Skeletal muscle tissue (tissue), 4 donors: ENCODE data around the gene ALPK1. TPM values are rescaled to one million over a fixed set of nuclear protein-coding genes. Genes with fewer than 3 reads are reported as not detected.
"Not testable (repeated sequence)": the region's sequence is repeated elsewhere in the genome, so short reads cannot be mapped to it uniquely, and the experiment has no call there.

Source experiments
- H3K27ac ChIP-seq: one replicate; pipeline ENCODE4 v1.7.0; 2013; ENCODE audit warnings: mild to moderate bottlenecking, low read depth, low read length, inconsistent platforms
- H3K27me3 ChIP-seq, 3 donors: one replicate each; pipeline ENCODE4 v1.7.0; 2013; ENCODE audit warnings: low read length in 3 of 3; ENCODE audit not compliant: control insufficient read depth in 3 of 3, insufficient read depth in 3 of 3
- H3K36me3 ChIP-seq, 3 donors: one replicate each; pipeline ENCODE4 v1.7.0; 2013; ENCODE audit warnings: low read length in 3 of 3; ENCODE audit not compliant: control insufficient read depth in 3 of 3, insufficient read depth in 3 of 3
- H3K4me1 ChIP-seq, 3 donors: one replicate each; pipeline ENCODE4 v1.7.0; 2013; ENCODE audit warnings: low read length in 3 of 3, mild to moderate bottlenecking in 3 of 3; ENCODE audit not compliant: control insufficient read depth in 3 of 3, insufficient read depth in 3 of 3
- H3K4me3 ChIP-seq, 3 donors: one replicate each; pipeline ENCODE4 v1.7.0; 2013; ENCODE audit warnings: low read length in 3 of 3
- H3K9ac ChIP-seq, 3 donors: one replicate each; pipeline ENCODE4 v1.7.0; 2013; ENCODE audit warnings: low read length in 3 of 3, mild to moderate bottlenecking in 3 of 3, moderate library complexity in 2 of 3, low read depth in 1 of 3
- H3K9me3 ChIP-seq, 3 donors: one replicate each; pipeline ENCODE4 v1.7.0; 2013; ENCODE audit warnings: low read length in 3 of 3; ENCODE audit not compliant: control insufficient read depth in 3 of 3
- total RNA-seq: library from RNA; depleted of rRNA; stranded (reverse); fragments of >200 nt; gene quantifications from one replicate; pipeline ENCODE4 v1.2.3, GENCODE V29; 2014
- donor health status: Osteomylitis.

The ALPK1 gene
- total RNA-seq, 1 donor from 2014 or later: 9.4 TPM

DNA sequence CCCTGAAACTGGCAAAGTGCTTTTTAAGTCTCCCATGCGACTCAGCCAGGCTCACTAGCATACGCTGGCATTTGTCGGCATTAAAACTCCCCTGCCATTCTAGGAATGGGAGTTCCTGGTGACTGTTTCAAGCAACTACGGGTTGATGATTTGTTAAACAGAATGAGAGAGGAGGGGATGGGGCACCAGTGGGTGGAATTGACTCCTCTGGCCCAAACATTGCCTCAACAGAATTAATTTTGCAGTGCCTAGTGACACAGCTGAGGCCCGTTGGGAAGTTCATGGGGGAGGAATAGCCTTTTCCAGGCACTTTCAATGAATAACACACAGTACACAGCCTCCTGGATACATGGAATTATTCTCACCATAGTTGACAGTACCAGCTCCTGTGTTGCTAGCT, 188.8 kb downstream of the ALPK1 start:
- H3K9me3 ChIP-seq: peaks cover 0 to 4% (median 0%) of the 10 kb centered on the region in 3 donors
- H3K4me3 ChIP-seq: no peak overlapping the region
- no peaks in the 10 kb centered on the region for H3K4me1 ChIP-seq
- no peaks in the 10 kb centered on the region for H3K36me3 ChIP-seq
- H3K27ac ChIP-seq: no peak overlapping the region
- no peaks in the 10 kb centered on the region for H3K27me3 ChIP-seq
- H3K9ac ChIP-seq: no peak overlapping the region

DNA sequence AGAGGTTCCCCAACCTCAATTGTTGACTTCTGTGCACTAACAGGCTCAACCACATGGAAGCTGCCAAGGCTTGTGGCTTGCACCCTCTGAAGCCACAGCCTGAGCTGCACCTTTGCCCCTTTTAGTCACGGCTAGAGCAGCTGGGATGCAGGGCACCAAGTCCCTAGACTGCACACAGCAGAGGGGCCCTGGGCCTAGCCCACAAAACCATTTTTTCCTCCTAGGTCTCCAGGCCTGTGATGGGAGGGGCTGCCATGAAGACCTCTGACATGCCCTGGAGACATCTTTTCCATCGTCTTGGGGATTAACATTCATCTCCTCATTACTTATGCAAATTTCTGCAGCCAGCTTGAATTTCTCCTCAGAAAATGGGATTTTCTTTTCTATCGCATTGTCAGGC, 193.6 kb downstream of the ALPK1 start:
- H3K4me3 ChIP-seq, H3K9ac ChIP-seq, H3K36me3 ChIP-seq, H3K4me1 ChIP-seq, H3K27me3 ChIP-seq, H3K9me3 ChIP-seq, H3K27ac ChIP-seq: not testable (repeated sequence)

Other genes starting within 250 kb of the ALPK1 start
- gene FAM241A, start 151.9 kb upstream of the ALPK1 start, total RNA-seq: 2.1 TPM
- 13.0 TPM for gene AP1AR, start 65.6 kb upstream of the ALPK1 start, total RNA-seq
- 2.6 TPM for gene TIFA, start 11.5 kb upstream of the ALPK1 start, total RNA-seq
- gene NEUROG2, start 218.8 kb downstream of the ALPK1 start, total RNA-seq: not detected